Regular cardiac myocyte (primary cell): ENCODE results near the gene ULBP2. TPM values are rescaled to one million over a fixed set of nuclear protein-coding genes. Genes with fewer than 3 reads are reported as not detected.

Experiments
- total RNA-seq: library from RNA; depleted of rRNA; stranded (reverse); fragments of >200 nt; gene quantifications from 2 replicates; pipeline ENCODE4 v1.2.3, GENCODE V29; 2014

The ULBP2 gene
- 8.7 and 12.5 TPM in 2 replicates for total RNA-seq

GRCh38 chr6:149941583-149942460 is at the start of gene ULBP2:
TSS of gene ULBP2 (plus strand) at chr6:149942014. CDS start at chr6:149942073, 59 bp downstream.

GRCh38 chr6:149897855-149898744 is 43.7 kb upstream of the ULBP2 start, which contains the start of gene RAET1E:
TSS of gene RAET1E (minus strand) at chr6:149898113. CDS start at chr6:149890901, 7,212 bp downstream.

GRCh38 chr6:149922642-149923326 is 19.0 kb upstream of the ULBP2 start, which contains the start of gene RAET1G:
TSS of gene RAET1G (minus strand) at chr6:149923121. CDS start at chr6:149923010, 111 bp downstream.

GRCh38 chr6:149963462-149964307 is 21.9 kb downstream of the ULBP2 start, which contains the start of gene ULBP1:
TSS of gene ULBP1 (plus strand) at chr6:149963943. CDS start at chr6:149964050, 107 bp downstream.

Other genes with a start within 250 kb of the ULBP2 start
- gene LATS1, start 223.9 kb upstream of the ULBP2 start, total RNA-seq: 6.2 and 7.7 TPM in 2 replicates
- gene NUP43, start 195.5 kb upstream of the ULBP2 start, total RNA-seq: 19.7 and 43.9 TPM in 2 replicates
- 152 and 216 TPM in 2 replicates for gene PCMT1, start 192.3 kb upstream of the ULBP2 start, total RNA-seq
- 47.0 and 69.1 TPM in 2 replicates for gene LRP11, start 77.7 kb upstream of the ULBP2 start, total RNA-seq
- gene RAET1E, start 43.9 kb upstream of the ULBP2 start, total RNA-seq: 0.19 TPM in 1 of 2 replicates, not detected in the other
- gene RAET1G, start 18.9 kb upstream of the ULBP2 start, total RNA-seq: 0.77 TPM in 1 of 2 replicates, not detected in the other
- gene ULBP1, start 21.9 kb downstream of the ULBP2 start, total RNA-seq: under 0.01 TPM in 2 replicates
- not detected in 2 replicates for gene RAET1L, start 83.5 kb downstream of the ULBP2 start, total RNA-seq
- gene ULBP3, start 127.1 kb downstream of the ULBP2 start, total RNA-seq: 7.3 and 16.7 TPM in 2 replicates
- 0.38 and 2.5 TPM in 2 replicates for gene PPP1R14C, start 201.0 kb downstream of the ULBP2 start, total RNA-seq